COR-L47 (cell line): ENCODE data around the gene ASCC3.

ENCODE experiments used
- DNase-seq: peaks from one replicate; lab custom pipeline; 2025; lab: John Stamatoyannopoulos, UW

ASCC3 gene

GRCh38 chr6:100577425-100577824 lies 303.7 kb downstream of the ASCC3 start:
- no peak for DNase-seq

GRCh38 chr6:100575921-100576320 lies 305.2 kb downstream of the ASCC3 start:
- peak; percentile 47 for DNase-seq

- no peak for DNase-seq
These were observed 306.3 kb downstream of the ASCC3 start for GRCh38 chr6:100574836-100575235.

- DNase-seq: no peak
These were observed 308.0 kb downstream of the ASCC3 start for GRCh38 chr6:100573166-100573565.

- DNase-seq: no peak
These were observed 312.9 kb downstream of the ASCC3 start for GRCh38 chr6:100568255-100568654.

GRCh38 chr6:100566563-100566962 lies 314.6 kb downstream of the ASCC3 start:
- DNase-seq: no peak

- DNase-seq: no peak
These were observed 315.6 kb downstream of the ASCC3 start for GRCh38 chr6:100565439-100566104.

DNA sequence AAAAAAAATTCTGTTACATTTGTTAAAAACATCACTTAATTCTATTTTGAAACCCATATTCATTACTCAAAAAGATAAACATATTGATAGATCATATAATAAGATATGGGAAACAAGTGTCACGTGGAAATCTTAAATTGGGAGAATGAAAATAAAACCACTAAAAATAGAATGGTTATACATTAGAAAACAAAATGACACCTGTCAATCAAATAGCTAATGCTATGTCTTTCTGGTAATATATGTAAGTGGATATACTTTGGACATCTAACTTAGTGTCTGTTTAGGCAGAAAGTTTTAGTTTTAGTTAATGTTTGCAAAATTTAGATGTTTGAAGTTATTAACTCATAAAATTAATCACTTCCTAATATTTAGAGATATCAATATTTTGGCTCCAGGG lies 321.3 kb downstream of the ASCC3 start:
- no peak for DNase-seq

DNA sequence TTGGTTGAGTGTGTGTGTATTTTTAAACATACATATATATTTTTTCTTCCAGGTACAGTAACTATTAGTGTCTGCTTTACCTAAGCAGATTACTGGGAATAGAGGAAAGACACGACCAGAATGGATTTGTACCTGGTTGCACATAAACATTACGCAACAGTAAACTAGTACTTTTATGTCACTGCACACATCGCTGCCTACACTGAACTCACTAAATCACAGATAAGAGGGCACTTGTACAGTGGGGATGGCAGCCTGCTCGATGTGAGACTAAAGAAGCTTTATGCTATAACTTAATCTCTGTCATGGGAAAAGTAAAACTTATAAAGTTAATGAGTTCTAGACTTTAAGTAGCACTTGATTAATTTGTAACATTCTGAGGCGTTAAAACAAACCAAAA lies 326.9 kb downstream of the ASCC3 start:
- DNase-seq: no peak

- peak; percentile 75 for DNase-seq
These were observed 327.9 kb downstream of the ASCC3 start for GRCh38 chr6:100553243-100553642.

GRCh38 chr6:100549406-100550167 lies 331.5 kb downstream of the ASCC3 start:
- DNase-seq: no peak

DNA sequence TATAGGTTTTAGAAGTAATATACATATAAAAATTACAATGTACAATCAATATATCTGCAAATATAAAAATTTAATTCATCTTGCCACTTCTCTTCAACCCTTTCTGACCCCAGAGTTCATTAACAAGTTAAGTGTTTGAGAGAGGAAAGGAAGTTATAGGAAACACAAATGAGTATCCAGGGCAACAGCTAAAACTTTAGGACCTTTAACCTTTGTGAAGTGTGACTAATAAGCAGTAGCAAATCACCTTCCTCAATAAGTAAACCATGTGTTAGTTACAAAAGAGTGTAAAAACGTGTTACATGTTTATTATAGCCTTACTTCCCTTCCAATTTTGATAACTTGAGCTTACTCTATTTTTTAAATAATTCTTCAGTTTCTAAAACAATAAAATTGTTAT lies 343.0 kb downstream of the ASCC3 start:
- no peak for DNase-seq

- DNase-seq: no peak
These were observed 362.5 kb downstream of the ASCC3 start for GRCh38 chr6:100518588-100518987.

- DNase-seq: no peak
These were observed 363.5 kb downstream of the ASCC3 start for GRCh38 chr6:100517633-100518032.

GRCh38 chr6:100517106-100517505 lies 364.0 kb downstream of the ASCC3 start:
- no peak for DNase-seq

DNA sequence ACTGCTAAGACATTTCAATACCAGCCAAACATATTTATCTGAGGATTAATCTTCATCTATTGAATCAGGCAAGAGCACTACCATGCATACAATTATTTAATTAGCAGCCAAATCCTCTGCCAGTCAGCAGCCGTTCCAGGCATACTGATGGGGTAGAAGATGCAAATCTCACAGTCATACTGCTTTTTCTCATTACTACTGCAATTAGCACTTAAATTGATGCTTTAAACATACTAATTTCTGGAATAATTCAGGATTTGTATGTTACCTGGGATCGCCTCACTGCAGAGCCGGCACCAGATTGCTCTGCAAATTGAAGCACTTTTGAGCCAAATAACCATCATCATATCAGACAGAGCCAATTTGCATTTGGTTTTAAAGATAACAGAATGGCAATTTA lies 366.5 kb downstream of the ASCC3 start:
- DNase-seq: no peak

DNA sequence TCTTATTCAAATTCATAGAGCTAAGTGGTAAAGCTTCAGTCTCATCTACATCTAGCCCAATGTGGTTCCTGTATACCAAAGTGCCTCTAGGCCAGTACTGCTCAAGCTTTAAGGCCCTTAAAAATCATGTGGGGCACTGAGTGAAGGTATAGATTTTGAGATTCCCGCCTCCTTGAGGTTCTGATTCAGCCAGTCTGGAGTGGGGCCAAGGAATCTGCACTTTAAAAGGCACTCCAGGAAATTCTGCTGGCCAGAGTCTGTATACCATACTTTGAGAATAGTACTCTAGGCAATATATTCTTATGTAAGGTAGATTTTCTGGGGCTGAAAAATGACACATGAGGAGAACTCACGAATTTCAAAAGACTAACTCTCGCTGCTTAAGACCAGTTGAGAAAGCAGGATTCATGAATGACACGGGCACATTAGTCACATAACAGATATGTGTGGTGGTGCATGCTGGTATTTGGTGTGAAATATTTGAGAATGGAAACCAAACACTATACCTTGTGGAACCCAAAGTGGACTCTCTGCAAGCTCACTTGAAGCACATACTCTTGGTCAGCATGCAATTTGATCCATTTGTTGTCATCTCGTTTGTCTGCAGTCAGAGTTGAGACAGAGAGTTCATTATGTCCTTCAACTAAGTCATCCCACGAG lies 368.8 kb downstream of the ASCC3 start:
- DNase-seq: no peak

- DNase-seq: no peak
These were observed 372.0 kb downstream of the ASCC3 start for GRCh38 chr6:100509101-100509500.

DNA sequence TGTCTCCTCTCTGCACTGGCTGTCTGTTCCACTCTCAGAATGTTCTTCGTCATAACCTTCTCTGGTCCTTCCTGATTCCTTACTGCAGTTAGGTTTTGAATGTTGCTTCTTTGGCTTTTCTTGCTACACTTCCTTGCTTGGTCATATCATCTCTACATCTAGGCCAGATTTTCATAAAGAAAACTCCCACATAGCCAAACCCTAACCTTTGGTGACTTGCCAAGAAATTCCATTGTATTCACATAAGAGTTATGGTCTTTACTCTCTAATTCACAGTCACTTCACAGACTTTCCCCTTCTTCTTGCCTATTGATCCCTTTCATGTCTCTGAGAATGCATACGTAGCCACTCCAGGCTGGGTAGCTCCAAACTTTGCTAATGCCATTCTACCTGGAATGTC lies 374.5 kb downstream of the ASCC3 start:
- no peak for DNase-seq

DNA sequence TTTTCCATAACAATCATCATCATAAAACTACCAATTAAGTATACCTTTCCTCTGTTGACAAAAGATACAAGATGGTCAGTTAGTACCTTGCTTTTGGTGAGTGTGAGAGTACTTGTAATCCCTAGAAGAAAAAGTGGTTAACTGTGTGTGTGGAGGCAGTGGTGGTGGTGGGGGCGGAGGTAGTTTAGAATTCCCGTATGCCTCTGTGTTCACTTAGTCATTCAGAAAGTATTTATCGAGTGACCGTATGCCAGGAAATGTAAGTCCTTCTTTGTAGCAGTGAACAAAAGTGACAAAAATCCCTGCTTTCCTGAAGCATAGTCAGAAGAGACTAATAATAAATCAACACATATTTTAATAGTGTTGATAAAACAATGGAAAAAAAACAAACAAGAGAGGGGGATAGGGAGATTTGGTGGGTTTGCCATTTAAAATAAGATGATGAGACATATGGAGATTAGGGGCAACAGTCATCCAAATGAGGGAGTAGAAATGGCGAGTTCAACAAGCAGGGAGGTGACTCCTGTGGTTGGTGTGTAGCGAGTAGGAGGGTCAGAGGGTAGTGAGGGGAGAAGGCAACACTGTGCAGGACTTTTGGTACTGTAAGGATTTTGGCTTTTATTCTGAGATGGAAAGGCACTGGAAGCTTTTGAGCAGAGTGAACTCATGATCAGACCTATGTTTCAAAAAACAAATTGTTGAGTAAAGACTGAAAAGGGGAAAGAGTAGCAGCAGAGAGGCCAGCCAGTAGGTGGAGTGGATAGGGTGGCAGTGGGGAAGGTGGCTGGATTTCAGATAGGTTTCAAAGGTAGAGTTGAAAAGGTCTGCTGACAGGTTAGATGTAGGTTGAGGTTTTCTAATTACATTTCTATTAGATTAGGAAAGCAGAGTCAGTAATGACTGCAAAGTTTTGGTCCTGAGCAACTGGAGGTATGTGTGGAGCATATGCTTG lies 376.1 kb downstream of the ASCC3 start:
- DNase-seq: no peak

GRCh38 chr6:100503043-100503705 lies 378.0 kb downstream of the ASCC3 start:
- no peak for DNase-seq
